ENCODE results near the gene NPLOC4.

NPLOC4 gene

GRCh38 chr17:81636505-81637288, at the start of gene NPLOC4, which contains the start of gene TSPAN10:
NPLOC4 (minus strand) TSS chr17:81637112; CDS start chr17:81636930, 182 bp downstream.
TSPAN10 (plus strand) TSS chr17:81637196; CDS start chr17:81642413, 5,217 bp downstream.
- peak; percentile 82 for DNase-seq

- no peak for DNase-seq
Measured at GRCh38 chr17:81686614-81687013, 49.7 kb upstream of the NPLOC4 start.

GRCh38 chr17:81685108-81685507, 48.2 kb upstream of the NPLOC4 start:
- DNase-seq: no peak

- DNase-seq: peak; percentile 53
Measured at GRCh38 chr17:81684442-81684911, 47.6 kb upstream of the NPLOC4 start.

- peak; percentile 97 for DNase-seq
Measured at GRCh38 chr17:81683584-81684441, 46.9 kb upstream of the NPLOC4 start, which contains the start of the genes ARL16 and HGS. ARL16 (minus strand) TSS chr17:81683797; CDS start chr17:81683753, 44 bp downstream. HGS (plus strand) TSS chr17:81684011; CDS start chr17:81684067, 56 bp downstream.

GRCh38 chr17:81683208-81683583, 46.3 kb upstream of the NPLOC4 start:
- no peak for DNase-seq

GRCh38 chr17:81682565-81683207, 45.8 kb upstream of the NPLOC4 start:
- no peak for DNase-seq

GRCh38 chr17:81681672-81682071, 44.8 kb upstream of the NPLOC4 start:
- DNase-seq: no peak

- DNase-seq: no peak
Measured at GRCh38 chr17:81680150-81680549, 43.2 kb upstream of the NPLOC4 start.

- no peak for DNase-seq
Measured at GRCh38 chr17:81676906-81677305, 40.0 kb upstream of the NPLOC4 start.

GRCh38 chr17:81675515-81676221, 38.8 kb upstream of the NPLOC4 start:
- peak; percentile 39 for DNase-seq

GRCh38 chr17:81673561-81674258, 36.8 kb upstream of the NPLOC4 start:
- no peak for DNase-seq

GRCh38 chr17:81672954-81673353, 36.0 kb upstream of the NPLOC4 start:
- DNase-seq: no peak

GRCh38 chr17:81672504-81672903, 35.6 kb upstream of the NPLOC4 start:
- no peak for DNase-seq

GRCh38 chr17:81667754-81668153, 30.8 kb upstream of the NPLOC4 start:
- no peak for DNase-seq

- DNase-seq: peak; percentile 91
Measured at GRCh38 chr17:81666342-81667191, 29.7 kb upstream of the NPLOC4 start, which contains the start of the genes CCDC137 and OXLD1. CCDC137 (plus strand) TSS chr17:81666737; CDS start chr17:81666767, 30 bp downstream. OXLD1 (minus strand) TSS chr17:81666605; CDS start chr17:81666577, 28 bp downstream.

- DNase-seq: no peak
Measured at GRCh38 chr17:81666092-81666341, 29.1 kb upstream of the NPLOC4 start.

- DNase-seq: no peak
Measured at GRCh38 chr17:81665205-81666091, 28.5 kb upstream of the NPLOC4 start.

- no peak for DNase-seq
Measured at GRCh38 chr17:81664051-81664470, 27.1 kb upstream of the NPLOC4 start.

GRCh38 chr17:81662002-81662401, 25.1 kb upstream of the NPLOC4 start:
- no peak for DNase-seq

Measured in CD4-positive, alpha-beta T cell treated with Interleukin-15 for 1 hour (primary cell).